Panc1 (cell line): Measurements from ENCODE around the gene EYS. TPM values are rescaled to one million over a fixed set of nuclear protein-coding genes. Genes with fewer than 3 reads are reported as not detected.

Experiments
- ATAC-seq: fragments of 200-7000 bp; cut with Tn5 transposase; 2 replicates; pipeline ENCODE4 v1.9.1; 2020; ENCODE audit warnings: mild to moderate bottlenecking, moderate library complexity
- BruUV-seq: library from RNA; stranded (reverse); fragments of 400-500 nt; replicated peaks from 2 replicates; lab custom pipeline; 2021; lab: Mats Ljungman, UMichigan
- CTCF ChIA-PET: fragments of 300-600 bp; sonication (Branson Sonifier 250); formaldehyde crosslinking; loops from one replicate; lab custom pipeline; 2022; ENCODE audit warnings: antibody characterized with exemption; lab: Charles Lee
- POLR2A ChIA-PET: fragments of 300-600 bp; sonication (Branson Sonifier 250); formaldehyde crosslinking; loops from one replicate; lab custom pipeline; 2022; ENCODE audit warnings: antibody characterized with exemption; lab: Charles Lee
- DNase-seq: peaks from one replicate; pipeline ENCODE4 v3.0.0-alpha.2; 2010; ENCODE audit warnings: low read depth, low spot score
- H3K27ac ChIP-seq: 2 replicates; pipeline ENCODE4 v1.5.1; 2011; ENCODE audit warnings: mild to moderate bottlenecking, low read length, inconsistent platforms
- H3K27me3 ChIP-seq: fragments of 200-500 bp; sonication (Bioruptor generic); 2 replicates; pipeline ENCODE4 v1.6.0; 2014; ENCODE audit warnings: low read length, inconsistent platforms; ENCODE audit not compliant: control insufficient read depth, insufficient read depth
- H3K36me3 ChIP-seq: fragments of 200-500 bp; sonication (Bioruptor generic); 2 replicates; pipeline ENCODE4 v1.5.1; 2014; ENCODE audit warnings: inconsistent platforms, mild to moderate bottlenecking, low read length, moderate library complexity; ENCODE audit not compliant: control insufficient read depth, insufficient read depth
- H3K4me1 ChIP-seq: 2 replicates; pipeline ENCODE4 v1.5.1; 2011; ENCODE audit warnings: inconsistent platforms, mild to moderate bottlenecking, low read length, moderate library complexity; ENCODE audit not compliant: control insufficient read depth, insufficient read depth
- H3K4me3 ChIP-seq, 2 experiments: 2 replicates each; pipeline ENCODE4 v1.5.1; 2011 to 2012; ENCODE audit warnings: low read depth in 2 of 2, low read length in 2 of 2, mild to moderate bottlenecking in 2 of 2, inconsistent platforms in 1 of 2, moderate library complexity in 1 of 2
- H3K9me3 ChIP-seq: fragments of 200-500 bp; sonication (Bioruptor generic); 2 replicates; pipeline ENCODE4 v1.5.1; 2014; ENCODE audit warnings: low read depth, mild to moderate bottlenecking, inconsistent platforms, low read length, moderate library complexity; ENCODE audit not compliant: control insufficient read depth, insufficient read depth
- CTCF ChIP-seq: fragments of 450-650 bp; IDR thresholded peaks from 2 replicates; pipeline ENCODE4 v1.5.1; 2017; ENCODE audit warnings: mild to moderate bottlenecking
- POLR2AphosphoS5 ChIP-seq: IDR thresholded peaks from 2 replicates; pipeline ENCODE4 v1.6.1; 2012; ENCODE audit warnings: mild to moderate bottlenecking, low read depth, low read length, moderate library complexity
- REST ChIP-seq, 2 experiments: IDR thresholded peaks; 2 replicates each; pipeline ENCODE4 v1.6.1; 2011 to 2012; ENCODE audit warnings: low read depth in 2 of 2, control low read depth in 1 of 2, low read length in 1 of 2, mild to moderate bottlenecking in 1 of 2, moderate library complexity in 1 of 2; ENCODE audit not compliant: insufficient read depth in 1 of 2
- SIN3A ChIP-seq: IDR thresholded peaks from 2 replicates; pipeline ENCODE4 v1.6.1; 2012; ENCODE audit warnings: low read depth, mild to moderate bottlenecking, low read length, moderate library complexity, borderline replicate concordance; ENCODE audit not compliant: insufficient read depth
- TCF7L2 ChIP-seq: IDR thresholded peaks from 2 replicates; pipeline ENCODE4 v1.6.1; 2011; ENCODE audit warnings: mild to moderate bottlenecking, low read depth, low read length, inconsistent platforms
- in situ Hi-C: cut with HindIII; loops from 2 replicates; pipeline ENCODE4 v1.10.0; 2016; ENCODE audit warnings: low sequenced_read_pairs, low pct_unique_long_range_greater_than_20kb
- intact Hi-C: fragments of 100-400 bp; cut with micrococcal nuclease; formaldehyde crosslinking; loops from one replicate; pipeline ENCODE4 v1.10.0; 2022; ENCODE audit not compliant: unreplicated experiment
- total RNA-seq: library from RNA; stranded (reverse); gene quantifications from one replicate; pipeline ENCODE4 v1.2.1, GENCODE V29; 2021; ENCODE audit not compliant: unreplicated experiment

Gene EYS
- total RNA-seq, 1 experiment from 2014 or later, result not detected

GRCh38 chr6:63859528-63859927, 1847.5 kb downstream of the EYS start:
- Histone ChIP-seq H3K27ac (no peak overlapping the region), H3K4me3 (no peak overlapping the region), H3K36me3 (no peaks in the 10 kb centered on the region), H3K9me3 (no peaks in the 10 kb centered on the region), H3K4me1 (no peaks in the 10 kb centered on the region), H3K27me3 (no peaks in the 10 kb centered on the region)
- no TSS peak for BruUV-seq
- DNase-seq, result no peak
- intact Hi-C loops (no loop called here), in situ Hi-C loops (no loop called here)
- CTCF ChIA-PET, result no interaction called here
- ATAC-seq, result no peak
- TF ChIP-seq POLR2AphosphoS5, result no peak
- TF ChIP-seq CTCF, result no peak
- TF ChIP-seq TCF7L2, result no peak
- no peak for TF ChIP-seq REST (IDR thresholded peaks at IDR 0.05; ENCODE audit: insufficient read depth in 1 of 2, low read depth in 2 of 2, low read length in 1 of 2)
- TF ChIP-seq SIN3A, result no peak
- POLR2A ChIA-PET, result interaction anchor here (0.6 kb wide), 1 partner anchor 688 kb away, joined by 3 read pairs; no protein-coding TSS in a partner anchor

- no peaks in the 10 kb centered on the region for H3K4me1 ChIP-seq
- H3K27ac ChIP-seq, result no peak overlapping the region
- ATAC-seq, result no peak
- CTCF ChIA-PET, result no interaction called here
- POLR2A ChIA-PET, result interaction anchor here (0.6 to 0.7 kb wide), 2 partner anchors 136 to 689 kb away, joined by 3 to 9 read pairs; no protein-coding TSS in a partner anchor
- TF ChIP-seq SIN3A (no peak), REST (IDR thresholded peaks at IDR 0.05; ENCODE audit: insufficient read depth in 1 of 2, low read depth in 2 of 2, low read length in 1 of 2) (no peak), TCF7L2 (no peak), CTCF (no peak), POLR2AphosphoS5 (no peak)
- BruUV-seq, result no TSS peak
- DNase-seq, result no peak
- H3K36me3 ChIP-seq, result no peaks in the 10 kb centered on the region
- intact Hi-C loops, result no loop called here
- no peaks in the 10 kb centered on the region for H3K9me3 ChIP-seq
- H3K27me3 ChIP-seq, result no peaks in the 10 kb centered on the region
- in situ Hi-C loops, result no loop called here
- no peak overlapping the region for H3K4me3 ChIP-seq
These were observed 1848.3 kb downstream of the EYS start for GRCh38 chr6:63858691-63859090.
